Effector memory CD8-positive, alpha-beta T cell (primary cell): ENCODE data around the gene REST.
A peak's percentile ranks its signal among the peaks of the same experiment; 100 is the strongest.

Experiments used
- ATAC-seq: fragments of 150-1000 bp; cut with Tn5 transposase; replicated peaks from 2 replicates; pipeline ENCODE4 v1.10.0; 2021; ENCODE audit warnings: mild to moderate bottlenecking, moderate library complexity
- DNase-seq, 3 experiments: peaks; one replicate each; pipeline ENCODE4 v3.0.0; 2021
- H3K27ac Mint-ChIP-seq, 2 donors: one replicate each; pipeline ENCODE4 v1.8.0; 2022; ENCODE audit warnings: mild to moderate bottlenecking in 2 of 2, mixed read lengths in 2 of 2, moderate library complexity in 2 of 2
- H3K27me3 Mint-ChIP-seq, 2 donors: one replicate each; pipeline ENCODE4 v1.8.0; 2022; ENCODE audit warnings: mixed read lengths in 2 of 2
- H3K36me3 Mint-ChIP-seq: one replicate; pipeline ENCODE4 v1.8.0; 2022; ENCODE audit warnings: mild to moderate bottlenecking, moderate library complexity, mixed read lengths; ENCODE audit not compliant: insufficient read depth
- H3K4me1 Mint-ChIP-seq, 2 donors: one replicate each; pipeline ENCODE4 v1.8.0; 2022; ENCODE audit warnings: low read depth in 2 of 2, mixed read lengths in 2 of 2
- H3K4me3 Mint-ChIP-seq, 2 donors: one replicate each; pipeline ENCODE4 v1.8.0; 2022; ENCODE audit warnings: mild to moderate bottlenecking in 2 of 2, mixed read lengths in 2 of 2, moderate library complexity in 2 of 2
- H3K9me3 Mint-ChIP-seq, 2 donors: one replicate each; pipeline ENCODE4 v1.8.0; 2022; ENCODE audit warnings: mixed read lengths in 2 of 2

The REST gene

DNA sequence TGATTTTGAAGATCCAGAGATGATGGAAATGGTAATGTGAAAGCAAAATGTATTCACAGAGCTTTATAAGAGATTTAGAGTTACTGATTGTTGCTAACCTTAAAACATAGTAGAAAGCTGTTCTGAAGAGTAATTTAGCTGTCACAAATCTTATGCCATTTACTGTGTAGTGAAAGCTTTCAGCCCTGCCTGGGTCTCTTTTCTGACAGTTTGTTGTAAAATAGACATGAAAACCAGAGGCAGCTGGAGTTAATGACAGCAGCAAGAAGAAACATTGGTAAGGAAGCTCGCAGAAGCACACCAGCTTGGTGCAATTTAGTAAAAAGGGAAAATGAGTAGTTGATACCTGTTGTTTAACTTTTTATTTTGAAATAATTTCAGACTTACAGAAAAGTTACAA lies 92.1 kb downstream of the REST start:
- H3K36me3 Mint-ChIP-seq, result peaks cover 97% of the 10 kb centered on the region
- ATAC-seq, result no peak
- H3K9me3 Mint-ChIP-seq, result no peaks in the 10 kb centered on the region

DNA sequence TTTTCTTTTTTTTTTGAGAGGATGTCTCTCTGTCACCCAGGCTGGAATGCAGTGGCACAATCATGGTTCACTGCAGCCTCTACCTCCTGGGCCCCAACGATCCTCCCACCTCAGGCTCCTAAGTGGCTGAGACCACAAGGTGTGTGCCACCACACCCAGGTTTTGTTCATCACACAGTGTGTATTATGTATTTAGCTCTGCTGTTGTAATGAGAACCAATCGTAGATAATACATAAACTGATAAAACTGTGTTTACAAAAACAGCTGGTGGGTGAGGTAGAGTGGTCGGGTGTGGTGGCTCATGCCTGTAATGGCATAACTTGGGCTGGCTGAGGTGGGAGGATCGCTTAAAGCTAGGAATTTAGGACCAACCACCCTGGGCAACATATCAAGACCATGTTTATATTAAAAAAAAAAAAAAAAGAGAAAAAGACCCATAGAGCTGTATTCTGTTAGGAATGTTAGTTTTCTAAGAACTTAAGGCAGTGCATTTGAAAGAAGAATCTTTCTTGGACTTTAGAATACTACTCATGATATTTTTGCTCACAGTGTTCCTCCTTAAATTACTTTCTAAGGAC lies 105.9 kb downstream of the REST start:
- DNase-seq (no peak), ATAC-seq (no peak)
- Mint-ChIP-seq H3K27me3 (no peaks in the 10 kb centered on the region), H3K4me1 (peaks cover 2 to 13% of the 10 kb centered on the region in 2 donors), H3K36me3 (peaks cover 93% of the 10 kb centered on the region), H3K4me3 (no peak overlapping the region), H3K9me3 (no peaks in the 10 kb centered on the region), H3K27ac (peak overlapping the region in 1 of 2 donors; percentile 49)

More for the DNA sequence above, 92.1 kb downstream of the REST start:
- DNase-seq, result no peak
- Mint-ChIP-seq H3K27ac (no peak overlapping the region), H3K27me3 (no peaks in the 10 kb centered on the region), H3K4me3 (no peak overlapping the region), H3K4me1 (peaks cover 2 to 28% of the 10 kb centered on the region in 2 donors)
